Body of pancreas (tissue), 4 donors: ENCODE data around the gene LSM11. TPM values are rescaled to one million over a fixed set of nuclear protein-coding genes. Genes with fewer than 3 reads are reported as not detected.

Experiments used
- ATAC-seq: fragments of 150-250 bp; one replicate; pipeline ENCODE4 v1.9.1; 2016
- DNase-seq, 4 donors: peaks; one replicate each; pipeline ENCODE4 v3.0.0-alpha.2; 2019
- H3K27ac ChIP-seq, 4 donors: fragments of 200-600 bp; sonication (generic); 1 replicate in 3 of 4; 2 replicates in 1 of 4; pipeline versions ENCODE4 v1.5.1 to v1.6.1; 2016 to 2019; ENCODE audit warnings: mild to moderate bottlenecking in 1 of 4, mixed read lengths in 1 of 4, moderate library complexity in 1 of 4
- H3K27me3 ChIP-seq, 2 donors: fragments of 200-600 bp; sonication (generic); one replicate each; pipeline ENCODE4 v1.6.0; 2016; ENCODE audit warnings: mild to moderate bottlenecking in 1 of 2
- H3K36me3 ChIP-seq, 2 donors: fragments of 200-600 bp; sonication (generic); replicated peaks in 1 of 2; 2 replicates each; pipeline ENCODE4 v1.5.1; 2016; ENCODE audit warnings: low read depth in 2 of 2; ENCODE audit not compliant: insufficient read depth in 1 of 2
- H3K4me1 ChIP-seq: fragments of 200-600 bp; sonication (generic); one replicate; pipeline ENCODE4 v1.6.0; 2016
- H3K4me3 ChIP-seq, 2 donors: fragments of 200-600 bp; sonication (generic); 1 replicate in 1 of 2; 2 replicates in 1 of 2; pipeline ENCODE4 v1.5.1; 2016 to 2019
- H3K9me3 ChIP-seq, 3 donors: fragments of 200-600 bp; sonication (generic); 1 replicate in 2 of 3; 2 replicates in 1 of 3; pipeline ENCODE4 v1.5.1; 2016
- CTCF ChIP-seq, 7 experiments: fragments of 450-650 bp in 4 of 7; fragments of 200-600 bp in 3 of 7; sonication (generic) in 3 of 7; IDR thresholded peaks; one replicate each; pipeline ENCODE4 v1.5.1; 2016 to 2019; ENCODE audit warnings: antibody characterized with exemption in 7 of 7
- POLR2A ChIP-seq, 3 donors: fragments of 450-650 bp; IDR thresholded peaks; one replicate each; pipeline ENCODE4 v1.6.1; 2016; ENCODE audit warnings: antibody characterized with exemption in 3 of 3, mild to moderate bottlenecking in 2 of 3
- WGBS, 2 donors: methylation state at CpG; one replicate each; pipeline ENCODE4 v1.1.5; 2017; 5-methylcytosine and 5-hydroxymethylcytosine counted together
- intact Hi-C: fragments of 100-400 bp; cut with DNase I; formaldehyde crosslinking; loops from one replicate; pipeline ENCODE4 v1.15.1; 2023
- total RNA-seq, 2 donors: library from RNA; depleted of rRNA; stranded (reverse); fragments of >200 nt; gene quantifications; one replicate each; pipeline ENCODE4 v1.1.0, GENCODE V29; 2016

LSM11 gene
- total RNA-seq, 2 donors from 2014 or later, result 1.3 to 3.6 TPM

- intact Hi-C loops, result no loop called here
- Histone ChIP-seq H3K4me1 (peaks cover 9% of the 10 kb centered on the region), H3K36me3 (no peaks in the 10 kb centered on the region), H3K9me3 (no peaks in the 10 kb centered on the region), H3K4me3 (no peak overlapping the region), H3K27me3 (no peaks in the 10 kb centered on the region), H3K27ac (no peak overlapping the region)
- DNase-seq (no peak), ATAC-seq (no peak)
- no peak for TF ChIP-seq POLR2A (IDR thresholded peaks at IDR 0.05)
- TF ChIP-seq CTCF (IDR thresholded peaks at IDR 0.05), result no peak
- WGBS, 2 donors, result 72 to 78% methylated on average over 3 to 6 of the region's 6 CpGs
Measured at GRCh38 chr5:157764531-157764930, 21.0 kb downstream of the LSM11 start.

GRCh38 chr5:157766442-157766841, 22.9 kb downstream of the LSM11 start:
- Histone ChIP-seq H3K4me1 (peaks cover 9% of the 10 kb centered on the region), H3K27ac (no peak overlapping the region), H3K36me3 (no peaks in the 10 kb centered on the region), H3K27me3 (no peaks in the 10 kb centered on the region), H3K4me3 (no peak overlapping the region), H3K9me3 (no peaks in the 10 kb centered on the region)
- ATAC-seq (no peak), DNase-seq (no peak)
- WGBS, 2 donors, result 89 to 94% methylated on average over 7 of the region's 7 CpGs
- intact Hi-C loops, result no loop called here
- TF ChIP-seq POLR2A (IDR thresholded peaks at IDR 0.05) (no peak), CTCF (IDR thresholded peaks at IDR 0.05) (no peak)

GRCh38 chr5:157766902-157767301, 23.4 kb downstream of the LSM11 start:
- intact Hi-C loops, result no loop called here
- no peak for DNase-seq

GRCh38 chr5:157767689-157768088, 24.2 kb downstream of the LSM11 start:
- DNase-seq (no peak), ATAC-seq (no peak)
- Histone ChIP-seq H3K9me3 (no peaks in the 10 kb centered on the region), H3K4me1 (no peaks in the 10 kb centered on the region), H3K27ac (no peak overlapping the region), H3K36me3 (no peaks in the 10 kb centered on the region), H3K27me3 (no peaks in the 10 kb centered on the region), H3K4me3 (no peak overlapping the region)
- 84 to 90% methylated on average over 3 of the region's 3 CpGs for WGBS, 2 donors
- TF ChIP-seq POLR2A (IDR thresholded peaks at IDR 0.05) (no peak), CTCF (IDR thresholded peaks at IDR 0.05) (no peak)
- intact Hi-C loops, result no loop called here

More at GRCh38 chr5:157766902-157767301, 23.4 kb downstream of the LSM11 start:
- no peak for TF ChIP-seq CTCF (IDR thresholded peaks at IDR 0.05)
- TF ChIP-seq POLR2A (IDR thresholded peaks at IDR 0.05), result no peak
- no peak overlapping the region for H3K4me3 ChIP-seq
- WGBS, 2 donors, result 63 to 69% methylated on average over 1 of the region's 1 CpG
- H3K4me1 ChIP-seq, result peaks cover 6% of the 10 kb centered on the region
- H3K27me3 ChIP-seq, result no peaks in the 10 kb centered on the region
- no peaks in the 10 kb centered on the region for H3K9me3 ChIP-seq
- no peak overlapping the region for H3K27ac ChIP-seq
- no peak for ATAC-seq
- H3K36me3 ChIP-seq, result no peaks in the 10 kb centered on the region

- Histone ChIP-seq H3K27me3 (no peaks in the 10 kb centered on the region), H3K4me3 (no peak overlapping the region), H3K36me3 (no peaks in the 10 kb centered on the region), H3K9me3 (no peaks in the 10 kb centered on the region), H3K27ac (no peak overlapping the region), H3K4me1 (no peaks in the 10 kb centered on the region)
- no peak for ATAC-seq
- TF ChIP-seq POLR2A (IDR thresholded peaks at IDR 0.05), result no peak
- no peak for TF ChIP-seq CTCF (IDR thresholded peaks at IDR 0.05)
- no peak for DNase-seq
- WGBS, 2 donors, result 91 to 97% methylated on average over 3 to 4 of the region's 4 CpGs
- intact Hi-C loops, result no loop called here
Measured at GRCh38 chr5:157770665-157771064, 27.2 kb downstream of the LSM11 start.
